Non-pigmented ciliary epithelial cell (primary cell): Measurements from ENCODE around the gene C12orf76.
"Not testable (repeated sequence)": the region's sequence is repeated elsewhere in the genome, so short reads cannot be mapped to it uniquely, and the experiment has no call there.

Experiments used
- DNase-seq: peaks from one replicate; pipeline ENCODE4 v3.0.0-alpha.2; 2010; ENCODE audit warnings: low read depth

Gene C12orf76

GRCh38 chr12:110023059-110023980 is 25.0 kb downstream of the C12orf76 start:
- no peak for DNase-seq

GRCh38 chr12:110020956-110021355 is 27.4 kb downstream of the C12orf76 start:
- no peak for DNase-seq

- no peak for DNase-seq
These were observed 33.2 kb downstream of the C12orf76 start for GRCh38 chr12:110015132-110015531.

GRCh38 chr12:110012659-110013058 is 35.7 kb downstream of the C12orf76 start:
- DNase-seq, result no peak

- DNase-seq, result no peak
These were observed 36.2 kb downstream of the C12orf76 start for GRCh38 chr12:110012137-110012536.

GRCh38 chr12:110010853-110011723 is 37.2 kb downstream of the C12orf76 start:
- no peak for DNase-seq

GRCh38 chr12:110008681-110009398 is 39.5 kb downstream of the C12orf76 start:
- DNase-seq, result not testable (repeated sequence)

GRCh38 chr12:110007881-110008280 is 40.4 kb downstream of the C12orf76 start:
- DNase-seq, result no peak

- no peak for DNase-seq
These were observed 42.2 kb downstream of the C12orf76 start for GRCh38 chr12:110006115-110006514.

- no peak for DNase-seq
These were observed 42.9 kb downstream of the C12orf76 start for GRCh38 chr12:110005319-110005973.

GRCh38 chr12:110004598-110004997 is 43.7 kb downstream of the C12orf76 start:
- no peak for DNase-seq

- no peak for DNase-seq
These were observed 45.4 kb downstream of the C12orf76 start for GRCh38 chr12:110002676-110003515.

- peak; percentile 63 for DNase-seq
These were observed 46.7 kb downstream of the C12orf76 start for GRCh38 chr12:110001596-110001995.

- DNase-seq, result no peak
These were observed 48.3 kb downstream of the C12orf76 start for GRCh38 chr12:109999983-110000505.

- no peak for DNase-seq
These were observed 48.7 kb downstream of the C12orf76 start for GRCh38 chr12:109999649-109999971.

- peak; percentile 82 for DNase-seq
These were observed 49.2 kb downstream of the C12orf76 start, which contains the start of gene ANKRD13A for GRCh38 chr12:109998904-109999648. ANKRD13A (plus strand) TSS chr12:109999430; CDS start chr12:109999689, 259 bp downstream.

- no peak for DNase-seq
These were observed 50.0 kb downstream of the C12orf76 start for GRCh38 chr12:109998241-109998903.

- no peak for DNase-seq
These were observed 50.9 kb downstream of the C12orf76 start for GRCh38 chr12:109997393-109997792.

- no peak for DNase-seq
These were observed 51.9 kb downstream of the C12orf76 start for GRCh38 chr12:109996483-109996853.
